H7 (cell line): ENCODE results near the gene WTAP. TPM values are rescaled to one million over a fixed set of nuclear protein-coding genes. Genes with fewer than 3 reads are reported as not detected.

Experiments
- DNase-seq: peaks from one replicate; pipeline ENCODE4 v3.0.0; 2012
- H3K27me3 ChIP-seq: 2 replicates; pipeline ENCODE4 v1.6.0; 2011; ENCODE audit warnings: mild to moderate bottlenecking, low read length; ENCODE audit not compliant: control insufficient read depth, insufficient read depth
- H3K36me3 ChIP-seq: replicated peaks from 2 replicates; pipeline ENCODE4 v1.5.1; 2011; ENCODE audit warnings: low read length; ENCODE audit not compliant: control insufficient read depth, insufficient read depth
- H3K4me3 ChIP-seq: 2 replicates; pipeline ENCODE4 v1.5.1; 2011; ENCODE audit warnings: low read depth, mild to moderate bottlenecking, control low read depth, low read length, moderate library complexity; ENCODE audit not compliant: insufficient read depth
- total RNA-seq: library from RNA; depleted of rRNA; stranded (reverse); fragments of >200 nt; shearing (Covaris generic); gene quantifications from 2 replicates; pipeline ENCODE4 v1.2.3, GENCODE V29; 2014

The WTAP gene
- total RNA-seq, 1 experiment from 2014 or later: 58.1 TPM

GRCh38 chr6:159756508-159756907 is 29.2 kb downstream of the WTAP start:
- Histone ChIP-seq H3K4me3 (no peak overlapping the region), H3K36me3 (peaks cover 26% of the 10 kb centered on the region), H3K27me3 (no peaks in the 10 kb centered on the region)
- DNase-seq: no peak

- Histone ChIP-seq H3K27me3 (no peaks in the 10 kb centered on the region), H3K4me3 (no peak overlapping the region), H3K36me3 (peaks cover 26% of the 10 kb centered on the region)
- DNase-seq: peak; percentile 38
Observed at GRCh38 chr6:159758031-159759001, 31.0 kb downstream of the WTAP start.

GRCh38 chr6:159759645-159760044 is 32.3 kb downstream of the WTAP start:
- no peak for DNase-seq
- Histone ChIP-seq H3K36me3 (peaks cover 29% of the 10 kb centered on the region), H3K4me3 (no peak overlapping the region), H3K27me3 (no peaks in the 10 kb centered on the region)

- no peak overlapping the region; the same call in 1 of the 2 replicates for H3K4me3 ChIP-seq
- peaks cover 24% of the 10 kb centered on the region for H3K36me3 ChIP-seq
- no peaks in the 10 kb centered on the region for H3K27me3 ChIP-seq
- peak; percentile 72 for DNase-seq
Observed at GRCh38 chr6:159760602-159761057, 33.3 kb downstream of the WTAP start.

- Histone ChIP-seq H3K36me3 (peaks cover 20% of the 10 kb centered on the region), H3K27me3 (no peaks in the 10 kb centered on the region)
- peak; percentile 49 for DNase-seq
Observed at GRCh38 chr6:159761129-159761872, 34.0 kb downstream of the WTAP start.

GRCh38 chr6:159761873-159762680 is 34.8 kb downstream of the WTAP start, which contains the start of gene ACAT2:
Gene ACAT2 (plus strand): TSS chr6:159762045. CDS start chr6:159762088, 43 bp downstream.
- Histone ChIP-seq H3K27me3 (no peaks in the 10 kb centered on the region), H3K36me3 (peaks cover 23% of the 10 kb centered on the region), H3K4me3 (peak within 1 kb of the TSS; percentile 98)
- DNase-seq: peak; percentile 99

More at GRCh38 chr6:159761129-159761872, 34.0 kb downstream of the WTAP start:
- H3K4me3 ChIP-seq: peak overlapping the region; percentile 61

GRCh38 chr6:159762681-159763293 is 35.5 kb downstream of the WTAP start:
- H3K4me3 ChIP-seq: peak overlapping the region; percentile 98
- peaks cover 27% of the 10 kb centered on the region for H3K36me3 ChIP-seq
- no peak for DNase-seq
- H3K27me3 ChIP-seq: no peaks in the 10 kb centered on the region

GRCh38 chr6:159766906-159767305 is 39.6 kb downstream of the WTAP start:
- DNase-seq: no peak
- H3K36me3 ChIP-seq: peaks cover 33% of the 10 kb centered on the region

GRCh38 chr6:159769470-159769869 is 42.2 kb downstream of the WTAP start:
- H3K27me3 ChIP-seq: no peaks in the 10 kb centered on the region
- H3K36me3 ChIP-seq: peaks cover 21% of the 10 kb centered on the region
- no peak overlapping the region for H3K4me3 ChIP-seq
- no peak for DNase-seq

More at GRCh38 chr6:159766906-159767305, 39.6 kb downstream of the WTAP start:
- Histone ChIP-seq H3K4me3 (no peak overlapping the region), H3K27me3 (no peaks in the 10 kb centered on the region)

GRCh38 chr6:159772196-159772595 is 44.9 kb downstream of the WTAP start:
- Histone ChIP-seq H3K27me3 (no peaks in the 10 kb centered on the region), H3K36me3 (peaks cover 22% of the 10 kb centered on the region), H3K4me3 (no peak overlapping the region)
- DNase-seq: no peak

- DNase-seq: no peak
- Histone ChIP-seq H3K4me3 (no peak overlapping the region), H3K36me3 (peaks cover 31% of the 10 kb centered on the region), H3K27me3 (no peaks in the 10 kb centered on the region)
Observed at GRCh38 chr6:159777240-159777904, 50.1 kb downstream of the WTAP start.

- no peak for DNase-seq
- Histone ChIP-seq H3K4me3 (no peak overlapping the region), H3K36me3 (peaks cover 39% of the 10 kb centered on the region), H3K27me3 (no peaks in the 10 kb centered on the region)
Observed at GRCh38 chr6:159778131-159778530, 50.8 kb downstream of the WTAP start.

- Histone ChIP-seq H3K4me3 (no peak overlapping the region), H3K36me3 (peaks cover 42% of the 10 kb centered on the region), H3K27me3 (no peaks in the 10 kb centered on the region)
- DNase-seq: no peak
Observed at GRCh38 chr6:159778542-159779103, 51.3 kb downstream of the WTAP start.
